HEK293T (cell line): Measurements from ENCODE around the gene DHRS13.

Source experiments
- BHLHE40 ChIP-seq: fragments of 450-650 bp; IDR thresholded peaks from 2 replicates; pipeline ENCODE4 v1.6.1; 2016; ENCODE audit warnings: mild to moderate bottlenecking, moderate library complexity, borderline replicate concordance
- FOXK2 ChIP-seq: fragments of 450-650 bp; IDR thresholded peaks from 2 replicates; pipeline ENCODE4 v1.6.1; 2016; ENCODE audit warnings: mild to moderate bottlenecking
- FOXM1 ChIP-seq: fragments of 450-650 bp; IDR thresholded peaks from 2 replicates; pipeline ENCODE4 v1.6.1; 2017; ENCODE audit warnings: mild to moderate bottlenecking, borderline replicate concordance
- HDGF ChIP-seq: fragments of 450-650 bp; IDR thresholded peaks from 2 replicates; pipeline ENCODE4 v1.6.1; 2017; ENCODE audit warnings: antibody characterized with exemption, borderline replicate concordance
- L3MBTL2 ChIP-seq: fragments of 450-650 bp; conservative IDR thresholded peaks from 2 replicates; pipeline ENCODE4 v1.6.1; 2016; ENCODE audit warnings: mild to moderate bottlenecking
- SP1 ChIP-seq: fragments of 450-650 bp; IDR thresholded peaks from 2 replicates; pipeline ENCODE4 v1.6.1; 2017
- SUZ12 ChIP-seq: fragments of 450-650 bp; IDR thresholded peaks from 2 replicates; pipeline ENCODE4 v1.6.1; 2016; ENCODE audit warnings: mild to moderate bottlenecking

DNA sequence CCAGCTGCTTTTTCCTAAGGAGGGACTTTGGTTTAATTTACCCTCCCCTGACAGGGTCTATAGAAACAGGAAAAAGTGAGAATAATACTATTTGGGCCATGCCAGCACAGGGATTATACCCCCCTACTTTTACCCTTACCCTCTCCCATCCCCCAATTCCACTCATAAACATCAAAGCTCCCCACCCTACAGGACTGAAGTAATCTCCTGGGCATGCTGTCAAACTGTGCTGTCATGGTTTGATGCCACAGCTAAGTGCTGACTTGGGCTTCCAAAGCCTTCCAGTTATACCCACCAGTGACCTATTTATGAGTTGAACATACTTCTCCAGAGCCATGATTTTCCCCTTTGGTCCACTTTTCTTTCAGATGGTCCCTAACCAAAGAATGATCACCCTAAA is 35.7 kb upstream of the DHRS13 start:
- TF ChIP-seq BHLHE40 = no peak
- no peak for TF ChIP-seq HDGF
- TF ChIP-seq SUZ12 = no peak
- TF ChIP-seq FOXM1 = no peak
- no peak for TF ChIP-seq FOXK2
- TF ChIP-seq L3MBTL2 = no peak
- TF ChIP-seq SP1 = no peak
